ENCODE measurements around the gene FSTL3.
"Not testable (repeated sequence)": the region's sequence is repeated elsewhere in the genome, so short reads cannot be mapped to it uniquely, and the experiment has no call there.

Gene FSTL3

GRCh38 chr19:690203-690602, 14.0 kb downstream of the FSTL3 start:
- H3K4me1 ChIP-seq (ENCODE audit: insufficient read depth, low read length) = no peaks in the 10 kb centered on the region
- no peaks in the 10 kb centered on the region for H3K27me3 ChIP-seq (ENCODE audit: insufficient read depth, low read length, poor library complexity)
- TF ChIP-seq EZH2 (IDR thresholded peaks at IDR 0.05; ENCODE audit: borderline replicate concordance, low read depth, low read length, severe bottlenecking) (no peak), CTCF (IDR thresholded peaks at IDR 0.05; ENCODE audit: borderline replicate concordance, extremely low read depth, low read length, poor library complexity, severe bottlenecking) (no peak)
- no peak overlapping the region for H3K4me2 ChIP-seq (ENCODE audit: insufficient read depth, low read length)
- no peak overlapping the region for H3K9ac ChIP-seq (ENCODE audit: low read depth, low read length)
- no peak for DNase-seq
- no peaks in the 10 kb centered on the region for H4K20me1 ChIP-seq (ENCODE audit: insufficient read depth, low read length)
- no peaks in the 10 kb centered on the region for H3K9me3 ChIP-seq (ENCODE audit: insufficient read depth, low read length, severe bottlenecking)
- ATAC-seq (ENCODE audit: insufficient read depth, low read depth) = no peak
- no peaks in the 10 kb centered on the region for H3K79me2 ChIP-seq (ENCODE audit: insufficient read depth, low read length)
- no peak overlapping the region for H2AFZ ChIP-seq (ENCODE audit: low read depth, low read length)
- H3K27ac ChIP-seq (ENCODE audit: low read length) = no peak overlapping the region
- no peaks in the 10 kb centered on the region for H3K36me3 ChIP-seq (ENCODE audit: insufficient read depth, low read length)
- no peak overlapping the region for H3K4me3 ChIP-seq (ENCODE audit: low read depth in 1 of 2, low read length in 2 of 2)

GRCh38 chr19:694481-695351, 18.5 kb downstream of the FSTL3 start:
- H3K27ac ChIP-seq (ENCODE audit: low read length) = no peak overlapping the region
- H3K9me3 ChIP-seq (ENCODE audit: insufficient read depth, low read length, severe bottlenecking) = no peaks in the 10 kb centered on the region
- no peak overlapping the region for H3K4me3 ChIP-seq (ENCODE audit: low read depth in 1 of 2, low read length in 2 of 2)
- TF ChIP-seq CTCF (IDR thresholded peaks at IDR 0.05; ENCODE audit: borderline replicate concordance, extremely low read depth, low read length, poor library complexity, severe bottlenecking) (no peak), EZH2 (IDR thresholded peaks at IDR 0.05; ENCODE audit: borderline replicate concordance, low read depth, low read length, severe bottlenecking) (no peak)
- H3K4me1 ChIP-seq (ENCODE audit: insufficient read depth, low read length) = no peaks in the 10 kb centered on the region
- no peak overlapping the region for H3K9ac ChIP-seq (ENCODE audit: low read depth, low read length)
- H4K20me1 ChIP-seq (ENCODE audit: insufficient read depth, low read length) = no peaks in the 10 kb centered on the region
- H3K36me3 ChIP-seq (ENCODE audit: insufficient read depth, low read length) = no peaks in the 10 kb centered on the region
- no peaks in the 10 kb centered on the region for H3K79me2 ChIP-seq (ENCODE audit: insufficient read depth, low read length)
- H3K4me2 ChIP-seq (ENCODE audit: insufficient read depth, low read length) = no peak overlapping the region
- DNase-seq (no peak), ATAC-seq (ENCODE audit: insufficient read depth, low read depth) (no peak)
- H2AFZ ChIP-seq (ENCODE audit: low read depth, low read length) = no peak overlapping the region
- no peaks in the 10 kb centered on the region for H3K27me3 ChIP-seq (ENCODE audit: insufficient read depth, low read length, poor library complexity)

- Histone ChIP-seq H3K79me2 (ENCODE audit: insufficient read depth, low read length) (no peaks in the 10 kb centered on the region), H3K36me3 (ENCODE audit: insufficient read depth, low read length) (no peaks in the 10 kb centered on the region), H3K9me3 (ENCODE audit: insufficient read depth, low read length, severe bottlenecking) (no peaks in the 10 kb centered on the region), H4K20me1 (ENCODE audit: insufficient read depth, low read length) (no peaks in the 10 kb centered on the region), H3K27me3 (ENCODE audit: insufficient read depth, low read length, poor library complexity) (no peaks in the 10 kb centered on the region), H3K4me3 (ENCODE audit: low read depth in 1 of 2, low read length in 2 of 2) (no peak within 1 kb of the TSS), H2AFZ (ENCODE audit: low read depth, low read length) (no peak within 1 kb of the TSS), H3K4me2 (ENCODE audit: insufficient read depth, low read length) (no peak within 1 kb of the TSS), H3K4me1 (ENCODE audit: insufficient read depth, low read length) (no peaks in the 10 kb centered on the region), H3K27ac (ENCODE audit: low read length) (no peak within 1 kb of the TSS), H3K9ac (ENCODE audit: low read depth, low read length) (no peak within 1 kb of the TSS)
- no peak for TF ChIP-seq CTCF (IDR thresholded peaks at IDR 0.05; ENCODE audit: borderline replicate concordance, extremely low read depth, low read length, poor library complexity, severe bottlenecking)
- no peak for TF ChIP-seq EZH2 (IDR thresholded peaks at IDR 0.05; ENCODE audit: borderline replicate concordance, low read depth, low read length, severe bottlenecking)
- DNase-seq = no peak
- peak; percentile 45; the same call in 1 of the 3 replicates for ATAC-seq (ENCODE audit: insufficient read depth, low read depth)
These were observed 19.3 kb downstream of the FSTL3 start, which contains the start of gene PRSS57 for GRCh38 chr19:695352-695949. Gene PRSS57 (minus strand): TSS chr19:695452. CDS start chr19:695430, 22 bp downstream.

GRCh38 chr19:698529-698928, 22.3 kb downstream of the FSTL3 start:
- H3K9ac ChIP-seq (ENCODE audit: low read depth, low read length); H3K79me2 ChIP-seq (ENCODE audit: insufficient read depth, low read length); H3K4me1 ChIP-seq (ENCODE audit: insufficient read depth, low read length); H3K27ac ChIP-seq (ENCODE audit: low read length); H2AFZ ChIP-seq (ENCODE audit: low read depth, low read length); H3K36me3 ChIP-seq (ENCODE audit: insufficient read depth, low read length); H3K9me3 ChIP-seq (ENCODE audit: insufficient read depth, low read length, severe bottlenecking); H3K4me3 ChIP-seq (ENCODE audit: low read depth in 1 of 2, low read length in 2 of 2); H3K4me2 ChIP-seq (ENCODE audit: insufficient read depth, low read length); H4K20me1 ChIP-seq (ENCODE audit: insufficient read depth, low read length); ATAC-seq (ENCODE audit: insufficient read depth, low read depth); H3K27me3 ChIP-seq (ENCODE audit: insufficient read depth, low read length, poor library complexity); DNase-seq: not testable (repeated sequence)

Data from DND-41 (cell line).